Right lobe of liver (tissue), 4 donors: Measurements from ENCODE around the gene EML6.

Source experiments
- CTCF ChIP-seq, 4 donors: fragments of 200-600 bp in 3 of 4; fragments of 450-650 bp in 1 of 4; IDR thresholded peaks; one replicate each; pipeline versions ENCODE4 v1.5.1 to v1.8.0; 2016 to 2022; ENCODE audit warnings: antibody characterized with exemption in 4 of 4, mild to moderate bottlenecking in 2 of 4
- POLR2A ChIP-seq: fragments of 450-650 bp; IDR thresholded peaks from one replicate; pipeline ENCODE4 v1.6.1; 2017; ENCODE audit warnings: antibody characterized with exemption, mild to moderate bottlenecking
- donor health status: DM: no; HTN: no; CAD: no.
- donor health status: DM: no; HTN: no; CAD: no.
- donor health status: DM: no; HTN: yes; CAD: no.

GRCh38 chr2:54984476-54984875 lies 261.0 kb downstream of the EML6 start:
- TF ChIP-seq CTCF (IDR thresholded peaks at IDR 0.05) = no peak
- no peak for TF ChIP-seq POLR2A
